ENCODE results near the gene CNNM3.

CNNM3 gene

DNA sequence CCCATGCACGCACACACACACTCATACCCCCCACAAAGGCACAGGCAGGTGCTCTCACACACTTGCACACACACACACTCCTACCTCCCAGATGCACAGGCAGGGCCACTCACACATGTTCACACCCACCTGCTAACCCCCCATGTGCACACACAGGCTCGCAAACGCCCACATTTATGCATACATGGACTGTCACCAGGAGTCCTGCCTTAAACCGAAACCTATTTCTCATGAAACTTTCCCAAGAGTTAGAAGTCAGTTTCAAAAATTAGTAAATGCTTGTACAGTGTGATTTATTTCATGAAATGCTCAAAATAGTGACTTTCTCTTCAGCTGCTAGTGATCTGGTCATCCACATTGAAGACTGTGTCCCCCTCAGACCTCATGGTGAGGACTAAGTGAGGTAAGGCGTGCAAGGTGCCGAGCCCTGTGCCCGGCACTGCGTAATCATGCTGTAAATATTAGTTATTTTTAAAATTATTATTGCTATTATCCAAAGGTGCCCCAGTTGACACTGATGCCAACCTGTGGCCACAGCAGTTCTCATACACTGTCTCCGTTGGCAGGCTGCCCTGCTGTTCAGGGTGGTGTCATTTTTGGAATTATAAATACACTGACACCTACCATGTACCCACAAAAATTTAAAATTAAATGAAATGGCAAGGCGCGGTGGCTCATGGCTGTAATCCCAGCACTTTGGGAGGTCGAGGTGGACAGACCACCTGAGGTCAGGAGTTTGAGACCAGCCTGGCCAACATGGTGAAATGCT lies 43.0 kb upstream of the CNNM3 start:
- no peak overlapping the region for H3K27ac ChIP-seq
- TF ChIP-seq, protein P1, sequence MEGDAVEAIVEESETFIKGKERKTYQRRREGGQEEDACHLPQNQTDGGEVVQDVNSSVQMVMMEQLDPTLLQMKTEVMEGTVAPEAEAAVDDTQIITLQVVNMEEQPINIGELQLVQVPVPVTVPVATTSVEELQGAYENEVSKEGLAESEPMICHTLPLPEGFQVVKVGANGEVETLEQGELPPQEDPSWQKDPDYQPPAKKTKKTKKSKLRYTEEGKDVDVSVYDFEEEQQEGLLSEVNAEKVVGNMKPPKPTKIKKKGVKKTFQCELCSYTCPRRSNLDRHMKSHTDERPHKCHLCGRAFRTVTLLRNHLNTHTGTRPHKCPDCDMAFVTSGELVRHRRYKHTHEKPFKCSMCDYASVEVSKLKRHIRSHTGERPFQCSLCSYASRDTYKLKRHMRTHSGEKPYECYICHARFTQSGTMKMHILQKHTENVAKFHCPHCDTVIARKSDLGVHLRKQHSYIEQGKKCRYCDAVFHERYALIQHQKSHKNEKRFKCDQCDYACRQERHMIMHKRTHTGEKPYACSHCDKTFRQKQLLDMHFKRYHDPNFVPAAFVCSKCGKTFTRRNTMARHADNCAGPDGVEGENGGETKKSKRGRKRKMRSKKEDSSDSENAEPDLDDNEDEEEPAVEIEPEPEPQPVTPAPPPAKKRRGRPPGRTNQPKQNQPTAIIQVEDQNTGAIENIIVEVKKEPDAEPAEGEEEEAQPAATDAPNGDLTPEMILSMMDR (IDR thresholded peaks at IDR 0.05) = no peak

DNA sequence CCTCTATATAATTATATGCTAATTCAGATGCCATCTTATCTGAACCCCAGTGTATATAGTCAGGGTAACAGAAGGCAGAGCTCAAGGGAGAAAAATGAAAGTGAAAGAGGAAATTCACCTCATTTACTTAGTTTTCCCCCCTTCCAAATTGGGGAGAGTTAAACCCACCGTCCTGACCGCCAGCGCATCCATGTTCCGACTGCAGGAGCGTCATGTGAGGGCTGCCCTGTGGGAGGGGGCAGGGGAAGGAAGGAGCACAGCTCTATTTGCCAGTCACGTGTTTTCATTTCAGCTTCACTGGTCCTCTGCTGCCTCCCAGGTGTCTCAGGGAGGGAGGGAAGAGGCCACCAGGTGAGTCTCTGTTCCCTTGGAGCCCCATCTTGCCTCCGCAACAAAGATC lies 42.1 kb upstream of the CNNM3 start:
- H3K27ac ChIP-seq = no peak overlapping the region
- TF ChIP-seq ZFX (IDR thresholded peaks at IDR 0.05; ENCODE audit: borderline replicate concordance) = no peak
- TF ChIP-seq, protein P1 (IDR thresholded peaks at IDR 0.05) = no peak

DNA sequence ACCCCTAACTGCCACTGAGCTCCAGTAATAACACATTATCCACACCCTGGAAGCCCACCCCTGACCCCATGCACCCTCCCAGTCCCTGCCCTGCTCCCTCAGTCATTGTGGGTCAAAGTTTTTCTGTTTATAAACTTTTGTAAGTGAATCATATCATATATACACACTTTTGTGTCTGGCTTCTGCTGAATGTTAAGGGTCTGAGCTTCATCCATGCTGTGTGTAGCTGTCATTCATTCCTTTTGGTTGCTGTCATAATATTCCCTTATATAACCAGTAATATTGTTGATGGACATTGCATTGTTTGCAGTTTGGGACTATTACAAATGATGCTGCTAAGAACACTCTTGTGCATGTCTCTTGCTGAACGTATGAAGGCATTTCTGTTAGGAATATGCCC lies 40.9 kb upstream of the CNNM3 start:
- TF ChIP-seq, protein P1 (IDR thresholded peaks at IDR 0.05) = no peak
- H3K27ac ChIP-seq = no peak overlapping the region

DNA sequence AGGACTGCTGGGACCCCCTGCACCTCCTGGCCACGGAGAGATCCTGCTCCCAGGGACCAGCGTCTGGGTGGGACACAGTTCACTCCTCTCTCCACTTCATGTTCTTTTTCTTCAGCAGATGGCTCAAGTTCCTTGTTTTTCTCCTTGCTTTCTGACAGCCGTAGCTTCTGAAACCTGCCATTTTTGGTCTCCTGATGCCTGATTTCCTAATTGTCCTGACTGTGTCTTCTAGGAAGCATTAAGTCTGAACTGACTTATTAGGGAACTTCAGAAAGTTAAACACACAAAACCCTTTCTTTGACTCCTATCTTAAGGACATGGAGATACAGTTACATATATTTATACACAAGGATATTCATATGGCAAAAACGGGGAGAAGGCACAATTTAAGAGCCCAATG lies 32.7 kb upstream of the CNNM3 start:
- no peak overlapping the region for H3K27ac ChIP-seq
- TF ChIP-seq, protein P1 (IDR thresholded peaks at IDR 0.05) = no peak
- no peak for TF ChIP-seq ZFX (IDR thresholded peaks at IDR 0.05; ENCODE audit: borderline replicate concordance)

DNA sequence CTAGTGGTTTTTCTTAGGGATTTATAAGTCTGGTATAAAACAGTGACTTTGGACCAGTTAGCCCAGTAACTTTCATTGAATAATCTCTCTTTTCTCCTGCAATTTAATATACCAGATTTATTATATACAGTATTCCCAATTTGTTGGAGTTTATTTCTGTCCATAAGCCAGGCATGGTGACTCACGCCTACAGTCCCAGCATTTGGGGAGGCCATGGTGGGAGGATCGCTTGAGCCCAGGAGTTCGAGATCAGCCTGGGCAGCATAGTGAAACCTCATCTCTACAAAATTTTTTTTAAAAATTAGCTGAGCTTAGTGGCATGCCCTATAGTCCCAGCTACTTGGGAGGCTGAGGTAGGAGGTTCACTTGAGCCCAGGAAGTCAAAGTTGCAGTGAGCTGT lies 28.7 kb upstream of the CNNM3 start:
- TF ChIP-seq ZFX (IDR thresholded peaks at IDR 0.05; ENCODE audit: borderline replicate concordance) = no peak
- TF ChIP-seq, protein P1 (IDR thresholded peaks at IDR 0.05) = no peak
- peak overlapping the region; percentile 69 for H3K27ac ChIP-seq

DNA sequence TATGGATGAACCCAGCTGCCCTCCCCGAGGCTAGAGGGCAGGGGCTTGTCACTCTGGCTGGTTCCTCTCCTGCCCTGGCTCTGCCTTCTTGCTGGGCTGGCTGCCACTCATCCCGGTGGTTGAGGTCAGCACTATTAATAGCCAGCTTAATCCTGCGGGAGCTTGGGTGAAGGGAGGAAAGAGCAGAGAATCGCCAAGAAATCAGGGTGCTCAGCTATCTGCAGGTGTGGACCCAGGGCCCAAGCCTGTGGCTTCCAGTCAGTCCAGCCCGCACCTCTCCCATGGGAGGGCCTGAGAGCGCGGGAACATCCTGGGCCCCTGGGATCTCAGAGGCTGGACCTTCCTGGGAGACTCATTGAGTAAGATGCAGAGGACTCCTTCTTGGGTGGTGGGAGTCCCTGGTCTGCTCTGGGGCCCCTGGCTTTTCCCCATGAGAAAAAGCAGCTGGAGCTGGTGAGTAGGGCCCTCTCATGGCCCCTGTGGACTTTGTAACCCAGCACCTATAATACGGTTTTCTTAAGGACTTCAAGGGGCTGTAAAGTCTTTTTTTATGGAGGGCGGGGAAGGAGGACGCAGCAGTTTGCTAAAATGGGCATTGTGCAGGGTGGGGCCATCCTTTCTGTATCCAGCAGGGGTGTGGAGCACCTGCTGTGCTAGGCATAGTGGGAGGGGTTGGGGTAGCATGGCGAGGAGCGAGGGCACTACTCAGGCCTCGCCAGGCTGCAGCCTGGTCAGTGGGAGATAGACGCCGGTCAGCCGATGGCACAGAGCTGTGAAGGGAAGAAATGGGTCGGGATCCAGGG lies 27.4 kb upstream of the CNNM3 start:
- TF ChIP-seq, protein P1 (IDR thresholded peaks at IDR 0.05) = no peak
- no peak for TF ChIP-seq ZFX (IDR thresholded peaks at IDR 0.05; ENCODE audit: borderline replicate concordance)
- H3K27ac ChIP-seq = peak overlapping the region; percentile 69

DNA sequence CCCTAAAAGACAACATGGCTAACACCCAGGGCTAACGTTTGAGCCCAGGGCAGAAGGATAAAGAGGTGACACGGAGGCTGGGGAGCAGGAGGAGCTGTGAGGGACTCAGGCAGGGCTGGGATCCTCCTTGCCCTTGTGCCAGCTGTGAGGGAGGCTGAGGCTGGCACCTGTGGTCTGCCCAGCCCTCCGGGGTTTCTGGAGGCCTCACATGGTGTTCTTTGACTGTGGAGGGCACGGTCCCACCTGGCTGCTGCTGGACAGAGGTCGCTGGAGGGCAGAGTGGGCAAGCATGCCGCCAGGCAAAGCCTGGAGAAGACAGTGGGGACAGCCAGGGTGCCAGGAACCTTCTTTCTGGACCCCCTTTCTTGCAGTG lies 26.8 kb upstream of the CNNM3 start:
- TF ChIP-seq, protein P1 (IDR thresholded peaks at IDR 0.05) = no peak
- no peak for TF ChIP-seq ZFX (IDR thresholded peaks at IDR 0.05; ENCODE audit: borderline replicate concordance)
- peak overlapping the region; percentile 69 for H3K27ac ChIP-seq
